ENCODE measurements around the gene KIRREL1.

Gene KIRREL1

DNA sequence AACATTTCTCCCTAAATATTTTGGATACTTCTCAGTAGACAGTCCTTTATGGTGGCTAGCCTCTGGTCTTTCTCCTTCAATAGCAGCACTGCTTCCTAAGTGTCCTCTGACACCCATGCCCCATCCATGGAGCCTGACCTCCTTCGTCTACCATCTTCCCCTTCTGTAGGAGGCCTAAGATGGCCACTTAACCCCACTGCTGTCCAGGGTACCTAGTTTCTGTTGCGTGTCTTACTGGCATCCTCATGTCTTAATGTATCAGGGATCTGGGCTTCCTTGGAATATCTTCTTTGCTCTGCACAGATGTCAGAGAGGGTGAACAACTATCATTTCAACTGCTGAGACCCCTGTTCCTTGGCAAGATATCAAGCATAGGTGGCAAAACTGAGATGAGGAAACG is 5.4 kb upstream of the KIRREL1 start:
- TF ChIP-seq CTCF (conservative IDR thresholded peaks at IDR 0.05) (no peak), ZFX (IDR thresholded peaks at IDR 0.05) (no peak)
- H3K27ac ChIP-seq = no peak overlapping the region

DNA sequence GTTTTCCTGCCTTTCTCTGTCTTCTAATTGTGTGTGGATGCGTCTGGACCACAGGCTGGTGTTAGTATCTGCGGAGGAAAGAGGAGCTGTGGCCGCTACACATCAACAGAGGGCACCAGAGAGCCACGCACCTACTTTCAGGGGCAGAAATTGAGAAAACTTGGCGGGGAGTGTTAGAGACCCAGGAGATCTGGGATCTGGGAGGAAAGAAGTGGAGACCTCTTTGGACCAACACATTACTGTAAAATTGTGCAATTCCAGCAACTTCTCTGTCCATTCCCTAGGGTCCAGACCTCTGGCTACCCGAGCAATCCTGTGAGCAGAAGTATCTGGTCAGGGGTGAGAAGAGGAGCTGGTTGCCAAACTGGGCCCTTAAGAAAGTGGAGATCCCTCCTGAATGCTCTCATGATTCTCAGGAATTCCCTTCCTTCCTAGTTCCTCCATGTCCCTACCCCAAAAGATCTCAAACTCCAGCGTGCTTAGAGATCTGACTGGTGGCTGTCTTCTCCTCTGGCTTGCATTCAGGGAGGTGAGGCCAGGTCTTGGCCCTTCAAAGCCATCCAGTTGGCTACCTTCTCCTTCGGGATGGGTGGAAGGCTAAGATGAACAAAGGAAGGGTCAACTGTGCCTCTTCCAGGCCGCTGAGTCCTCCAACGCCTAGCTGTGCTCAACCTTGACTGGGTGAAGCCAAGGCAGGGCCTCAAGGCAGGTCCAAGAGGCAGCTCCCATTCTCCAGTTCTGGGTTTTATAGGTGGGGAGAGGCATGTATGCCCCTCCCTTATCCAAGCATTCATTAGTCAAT is 1.2 kb upstream of the KIRREL1 start:
- TF ChIP-seq ZFX (IDR thresholded peaks at IDR 0.05) = no peak
- peak; percentile 96 for TF ChIP-seq CTCF (conservative IDR thresholded peaks at IDR 0.05)

DNA sequence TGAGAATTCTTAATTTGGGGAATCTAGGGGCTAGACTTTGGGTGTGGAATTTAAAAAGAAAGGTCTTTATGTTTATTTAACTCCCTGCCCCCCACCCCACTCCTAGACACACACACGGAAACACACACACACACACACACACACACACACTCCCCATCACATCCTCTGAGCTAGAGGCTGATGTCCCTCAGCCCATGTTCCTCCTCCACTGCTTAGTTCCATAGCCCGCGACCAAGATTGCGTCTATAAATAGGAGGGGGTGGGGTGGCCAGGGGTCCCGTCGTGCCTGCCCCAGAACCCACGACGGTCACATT is 655 bp upstream of the KIRREL1 start:
- TF ChIP-seq ZFX (IDR thresholded peaks at IDR 0.05) = no peak
- TF ChIP-seq CTCF (conservative IDR thresholded peaks at IDR 0.05) = no peak
- H3K27ac ChIP-seq = no peak overlapping the region; the same call in 1 of the 2 replicates

More for the DNA sequence above, 1.2 kb upstream of the KIRREL1 start:
- no peak overlapping the region for H3K27ac ChIP-seq

- TF ChIP-seq ZFX (IDR thresholded peaks at IDR 0.05) = no peak
- H3K27ac ChIP-seq = peak overlapping the region; percentile 58
Observed at GRCh38 chr1:157993918-157994605, 617 bp downstream of the KIRREL1 start.

DNA sequence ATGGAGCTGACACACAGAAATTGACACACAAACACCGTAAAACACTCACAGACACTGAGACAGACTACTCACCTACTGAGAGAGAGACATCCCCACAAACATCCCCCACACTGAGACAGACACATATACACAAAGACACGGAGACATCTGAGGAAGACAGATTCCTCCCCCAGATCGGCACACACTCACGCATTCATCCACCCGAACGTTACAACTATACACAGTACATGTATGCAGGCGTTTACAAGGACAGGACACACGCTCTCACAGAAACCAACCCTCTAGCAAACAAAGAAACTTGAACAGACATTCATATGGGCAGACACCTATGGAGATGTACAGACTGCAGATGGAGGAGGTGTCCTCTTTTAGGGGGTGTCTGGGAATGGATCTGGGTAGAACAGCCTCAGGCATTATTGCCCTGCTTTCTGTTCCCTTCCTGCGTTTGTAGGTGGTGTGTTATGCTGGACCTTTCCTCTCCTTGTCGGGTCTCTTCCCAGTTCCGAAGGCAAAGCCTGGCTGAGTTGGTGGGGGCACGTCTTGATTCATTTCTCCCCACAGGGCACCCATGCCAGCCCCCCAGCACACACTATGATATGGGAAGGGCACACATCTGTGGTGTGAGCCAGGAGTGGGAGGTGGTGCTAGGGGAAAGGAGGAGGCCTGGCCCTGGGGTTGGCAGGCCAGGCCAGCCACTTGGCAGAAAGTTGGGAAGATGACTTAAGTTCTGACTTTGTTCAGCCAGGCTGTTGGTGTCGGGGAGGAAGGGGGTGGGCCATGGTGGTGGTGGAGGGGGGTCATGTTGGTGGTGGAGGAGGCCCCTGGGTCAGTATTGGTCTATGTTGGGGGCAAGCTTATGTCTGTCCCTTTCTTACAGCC is 1.5 kb downstream of the KIRREL1 start:
- no peak for TF ChIP-seq ZFX (IDR thresholded peaks at IDR 0.05)
- no peak for TF ChIP-seq CTCF (conservative IDR thresholded peaks at IDR 0.05)
- no peak overlapping the region for H3K27ac ChIP-seq

DNA sequence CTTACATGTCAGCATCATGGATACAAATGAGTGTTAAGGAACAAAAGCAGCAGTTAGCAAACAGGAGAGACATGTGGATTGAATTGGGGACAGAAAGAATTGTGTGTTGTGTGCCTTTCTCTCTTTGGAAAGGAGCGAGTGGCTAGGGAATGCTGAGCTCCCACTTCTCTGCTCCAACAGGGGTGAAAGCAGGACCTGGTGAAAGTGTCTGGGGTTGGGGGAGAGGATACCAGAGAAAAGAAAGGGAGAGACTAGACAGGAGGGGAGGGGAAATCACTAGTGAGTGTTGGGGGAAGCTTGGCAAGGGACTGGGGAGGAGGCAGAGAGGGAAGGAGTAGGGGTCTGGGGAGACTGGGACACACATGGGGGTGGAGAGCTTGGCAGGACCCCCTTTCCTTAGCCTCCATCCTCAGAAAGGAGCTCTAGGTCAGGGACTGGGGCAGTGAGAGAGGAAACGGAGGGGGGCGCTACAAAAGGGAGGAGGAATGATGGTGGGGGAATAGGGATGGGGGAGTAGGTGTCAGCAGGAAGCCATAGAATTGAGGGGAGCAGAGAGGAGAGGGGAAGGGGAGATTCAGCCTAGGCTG is 2.2 kb downstream of the KIRREL1 start:
- H3K27ac ChIP-seq = no peak overlapping the region
- no peak for TF ChIP-seq CTCF (conservative IDR thresholded peaks at IDR 0.05)
- no peak for TF ChIP-seq ZFX (IDR thresholded peaks at IDR 0.05)

- no peak overlapping the region for H3K27ac ChIP-seq
- no peak for TF ChIP-seq ZFX (IDR thresholded peaks at IDR 0.05)
- no peak for TF ChIP-seq CTCF (conservative IDR thresholded peaks at IDR 0.05)
Observed at GRCh38 chr1:157996433-157996832, 3.0 kb downstream of the KIRREL1 start.

Measured in C4-2B (cell line).